ENCODE results near the gene SERPING1. TPM values are rescaled to one million over a fixed set of nuclear protein-coding genes. Genes with fewer than 3 reads are reported as not detected.

The SERPING1 gene
- total RNA-seq, 2 donors from 2014 or later: 1.6 TPM; not detected in 1

- ATAC-seq: no peak
- Mint-ChIP-seq H3K36me3 (no peaks in the 10 kb centered on the region), H3K27ac (peak overlapping the region in 1 of 2 donors; percentile 51), H3K9me3 (no peaks in the 10 kb centered on the region)
- DNase-seq (ENCODE audit: low spot score in 2 of 2): no peak
Observed at GRCh38 chr11:57585301-57585700, 12.2 kb upstream of the SERPING1 start.

DNA sequence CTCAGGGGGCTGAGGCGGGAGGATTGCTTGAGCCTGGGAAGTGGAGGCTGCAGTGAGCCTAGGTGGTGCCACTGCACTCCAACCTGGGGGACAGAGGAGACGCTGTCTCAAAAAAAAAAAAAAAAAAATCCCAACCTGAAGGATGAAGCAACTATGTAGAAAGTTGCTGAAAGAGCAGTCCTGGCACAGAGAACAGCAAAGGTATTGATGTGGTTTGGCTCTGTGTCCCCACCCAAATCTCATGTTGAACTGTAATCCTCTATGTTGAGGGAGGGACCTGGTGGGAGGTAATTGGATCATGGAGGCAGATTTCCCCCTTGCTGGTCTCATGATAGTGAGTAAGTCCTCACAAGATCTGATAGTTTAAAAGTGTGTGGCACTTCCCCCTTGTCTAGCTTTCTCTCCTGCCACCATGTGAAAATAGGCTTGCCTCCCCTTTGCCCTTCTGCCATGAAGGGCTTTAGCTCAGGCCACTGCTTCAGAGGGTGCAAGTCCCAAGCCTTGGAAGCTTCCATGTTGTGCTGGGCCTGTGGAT, 10.7 kb upstream of the SERPING1 start:
- Mint-ChIP-seq H3K36me3 (no peaks in the 10 kb centered on the region), H3K9me3 (no peaks in the 10 kb centered on the region), H3K27ac (no peak overlapping the region)
- DNase-seq (ENCODE audit: low spot score in 2 of 2) (no peak), ATAC-seq (no peak)

DNA sequence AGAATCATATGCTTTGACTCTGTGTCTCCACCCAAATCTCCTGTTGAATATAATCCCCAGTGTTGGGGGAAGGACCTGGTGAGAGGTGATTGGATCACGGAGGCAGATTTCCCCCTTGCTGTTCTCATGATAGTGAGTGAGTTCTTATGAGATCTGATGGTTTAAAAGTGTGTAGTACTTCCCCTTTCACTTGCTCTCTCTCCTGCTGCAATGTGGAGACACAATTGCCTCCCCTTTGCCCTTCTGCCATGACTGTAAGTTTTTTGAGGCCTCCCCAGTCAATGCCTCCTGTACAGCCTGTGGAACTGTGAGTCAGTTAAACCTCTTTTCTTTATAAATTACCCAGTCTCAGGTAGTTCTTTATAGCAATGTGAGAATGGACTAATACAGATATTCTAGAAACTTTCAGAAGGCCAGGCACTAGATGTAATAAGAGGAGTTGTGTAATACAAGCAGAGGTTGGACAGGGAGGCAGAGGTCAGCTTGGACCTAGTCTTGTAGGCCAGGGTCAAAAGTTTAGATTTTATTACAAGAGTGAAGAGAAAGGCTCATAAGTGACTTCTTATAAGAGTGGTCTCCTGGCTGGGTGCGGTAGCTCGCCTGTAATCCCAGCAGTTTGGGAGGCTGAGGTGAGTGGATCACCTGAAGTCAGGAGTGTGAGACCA, 9.3 kb upstream of the SERPING1 start:
- Mint-ChIP-seq H3K36me3 (no peaks in the 10 kb centered on the region), H3K9me3 (no peaks in the 10 kb centered on the region), H3K27ac (peak overlapping the region in 1 of 2 donors; percentile 10)
- no peak for ATAC-seq
- no peak for DNase-seq (ENCODE audit: low spot score in 2 of 2)

GRCh38 chr11:57596266-57596885, 1.1 kb upstream of the SERPING1 start:
- Mint-ChIP-seq H3K9me3 (no peaks in the 10 kb centered on the region), H3K36me3 (no peaks in the 10 kb centered on the region), H3K27ac (no peak overlapping the region)
- DNase-seq (ENCODE audit: low spot score in 2 of 2) (no peak), ATAC-seq (no peak)

DNA sequence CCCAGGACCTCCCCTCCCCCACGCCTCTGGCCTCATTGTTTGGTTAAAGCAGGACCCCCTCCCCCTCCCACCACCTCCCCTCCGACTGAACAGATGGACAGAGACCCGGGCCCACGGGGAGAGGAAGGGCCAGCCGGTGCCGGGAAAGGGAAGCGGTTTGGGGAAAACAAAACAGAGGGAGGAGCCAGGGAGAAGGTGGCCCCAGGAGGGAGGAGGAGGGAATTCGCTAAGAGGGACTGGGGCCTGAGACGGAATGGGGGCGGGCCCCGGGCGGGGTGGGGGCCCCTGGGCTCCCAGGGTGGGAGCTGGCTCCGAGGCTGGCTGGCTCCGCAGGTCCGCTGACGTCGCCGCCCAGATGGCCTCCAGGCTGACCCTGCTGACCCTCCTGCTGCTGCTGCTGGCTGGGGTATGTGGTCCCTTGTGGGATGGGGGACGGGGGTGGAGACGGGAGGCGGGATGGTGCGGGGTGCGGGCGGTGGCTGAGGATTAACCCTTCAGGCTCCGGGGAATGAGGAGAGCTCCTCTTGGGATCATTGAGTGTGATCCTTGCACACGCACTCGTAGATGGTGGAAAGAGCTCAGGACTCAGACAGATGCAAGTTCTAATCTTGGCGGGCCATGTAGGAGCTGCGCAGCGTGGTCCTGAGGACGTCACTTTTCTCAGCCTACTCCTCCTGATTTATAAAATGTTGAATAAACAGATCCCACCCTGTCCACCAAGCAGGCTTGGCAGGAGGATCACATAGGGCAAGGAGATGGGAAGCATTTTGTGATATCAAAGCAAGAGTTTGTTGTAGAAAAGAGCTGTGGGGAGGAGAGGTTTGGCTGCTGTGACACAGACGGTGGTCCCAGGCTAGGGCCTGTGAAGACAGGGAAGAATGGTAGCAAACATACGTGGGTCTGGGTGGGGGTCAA, 688 bp downstream of the SERPING1 start:
- DNase-seq (ENCODE audit: low spot score in 2 of 2) (no peak), ATAC-seq (no peak)
- Mint-ChIP-seq H3K9me3 (no peaks in the 10 kb centered on the region), H3K27ac (no peak overlapping the region), H3K36me3 (no peaks in the 10 kb centered on the region)

DNA sequence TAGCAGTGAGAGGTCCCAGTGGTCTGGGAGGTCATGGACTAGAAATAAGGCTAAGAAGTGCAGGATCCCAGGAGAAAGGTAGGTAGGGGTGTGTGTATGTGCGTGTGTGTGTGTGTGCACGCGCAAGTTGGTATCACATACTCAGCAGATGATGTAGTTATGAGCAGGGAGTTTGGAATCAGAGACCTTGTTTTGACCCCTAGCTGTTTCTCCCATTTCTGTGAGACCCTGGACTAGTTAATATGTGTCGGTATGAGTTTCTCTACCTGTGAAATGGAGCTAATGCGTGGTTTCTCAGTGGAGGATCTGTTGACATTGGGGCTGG, 1.3 kb downstream of the SERPING1 start:
- H3K36me3 Mint-ChIP-seq: no peaks in the 10 kb centered on the region
- H3K27ac Mint-ChIP-seq: no peak overlapping the region
- ATAC-seq: no peak

DNA sequence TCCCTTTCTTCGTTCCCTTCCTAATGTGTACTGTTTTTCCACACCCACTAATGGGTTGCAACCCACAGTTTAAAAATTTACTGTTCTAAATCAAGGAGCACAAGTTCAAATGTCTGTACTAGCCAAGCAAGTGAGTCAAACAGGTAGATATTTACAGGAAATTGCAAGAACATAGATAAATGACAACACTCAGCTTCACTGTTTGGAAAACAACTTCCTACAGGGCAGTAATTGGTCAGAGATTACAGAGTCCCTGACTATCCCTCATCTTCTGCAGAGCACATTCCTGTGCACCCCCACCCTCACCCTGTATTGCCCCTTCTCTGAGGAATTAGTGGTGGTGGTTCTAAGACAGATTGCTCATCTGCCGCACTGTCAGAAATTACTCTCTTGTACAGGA, 1.9 kb downstream of the SERPING1 start:
- DNase-seq (ENCODE audit: low spot score in 2 of 2) (no peak), ATAC-seq (no peak)
- H3K9me3 Mint-ChIP-seq: no peaks in the 10 kb centered on the region
- no peaks in the 10 kb centered on the region for H3K36me3 Mint-ChIP-seq
- no peak overlapping the region for H3K27ac Mint-ChIP-seq

More for the DNA sequence above, 1.3 kb downstream of the SERPING1 start:
- DNase-seq (ENCODE audit: low spot score in 2 of 2): no peak
- H3K9me3 Mint-ChIP-seq: no peaks in the 10 kb centered on the region

DNA sequence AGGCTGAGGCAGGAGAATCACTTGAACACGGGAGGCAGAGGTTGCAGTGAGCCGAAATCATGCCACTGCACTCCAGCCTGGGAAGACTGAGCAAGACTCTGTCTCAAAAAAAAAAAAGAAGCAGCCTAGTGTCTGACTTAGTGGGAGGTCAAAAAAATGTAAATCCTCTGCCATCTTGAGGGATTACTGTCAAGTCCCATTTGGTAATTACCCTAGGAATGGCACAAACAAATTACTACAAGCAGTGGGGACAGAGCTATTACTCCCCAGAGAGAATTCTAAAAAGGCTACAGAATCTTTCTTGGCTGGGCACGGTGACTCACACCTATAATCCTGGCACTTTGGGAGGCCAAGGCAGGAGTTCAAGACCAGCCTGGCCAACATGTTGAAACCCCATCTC, 3.8 kb downstream of the SERPING1 start:
- ATAC-seq (no peak), DNase-seq (ENCODE audit: low spot score in 2 of 2) (no peak)
- Mint-ChIP-seq H3K27ac (no peak overlapping the region), H3K36me3 (no peaks in the 10 kb centered on the region), H3K9me3 (no peaks in the 10 kb centered on the region)

GRCh38 chr11:57604296-57605027, 7.0 kb downstream of the SERPING1 start:
- DNase-seq (ENCODE audit: low spot score in 2 of 2) (no peak), ATAC-seq (no peak)
- no peak overlapping the region for H3K27ac Mint-ChIP-seq
- no peaks in the 10 kb centered on the region for H3K9me3 Mint-ChIP-seq
- no peaks in the 10 kb centered on the region for H3K36me3 Mint-ChIP-seq

DNA sequence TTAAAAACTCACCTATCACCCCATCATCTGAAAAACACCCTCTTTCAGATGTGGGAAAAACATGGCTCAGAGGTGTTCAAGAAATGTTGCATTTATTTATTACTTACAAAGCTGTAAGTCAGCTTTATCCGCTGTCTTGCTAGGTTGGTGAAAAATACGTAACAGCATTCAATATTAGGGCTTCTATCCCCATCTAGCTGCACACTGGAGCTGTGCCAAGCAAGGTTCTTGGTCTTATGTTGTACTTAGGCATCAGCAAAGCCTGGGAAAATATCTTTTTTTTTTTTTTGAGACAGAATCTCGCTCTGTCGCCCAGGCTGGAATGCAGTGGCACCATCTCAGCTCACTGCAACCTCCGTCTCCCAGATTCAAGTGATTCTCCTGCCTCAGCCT, 7.5 kb downstream of the SERPING1 start:
- Mint-ChIP-seq H3K9me3 (no peaks in the 10 kb centered on the region), H3K36me3 (no peaks in the 10 kb centered on the region), H3K27ac (no peak overlapping the region)
- ATAC-seq (no peak), DNase-seq (ENCODE audit: low spot score in 2 of 2) (no peak)

GRCh38 chr11:57610170-57610569, 12.7 kb downstream of the SERPING1 start:
- DNase-seq (ENCODE audit: low spot score in 2 of 2): no peak
- ATAC-seq: no peak
- Mint-ChIP-seq H3K9me3 (no peaks in the 10 kb centered on the region), H3K27ac (no peak overlapping the region), H3K36me3 (no peaks in the 10 kb centered on the region)

- no peaks in the 10 kb centered on the region for H3K9me3 Mint-ChIP-seq
- H3K36me3 Mint-ChIP-seq: peaks cover 0 to 3% of the 10 kb centered on the region in 2 donors
- no peak for DNase-seq (ENCODE audit: low spot score in 2 of 2)
- ATAC-seq: no peak
- peak overlapping the region in 1 of 2 donors; percentile 42 for H3K27ac Mint-ChIP-seq
Observed at GRCh38 chr11:57614234-57614772, 16.8 kb downstream of the SERPING1 start.

DNA sequence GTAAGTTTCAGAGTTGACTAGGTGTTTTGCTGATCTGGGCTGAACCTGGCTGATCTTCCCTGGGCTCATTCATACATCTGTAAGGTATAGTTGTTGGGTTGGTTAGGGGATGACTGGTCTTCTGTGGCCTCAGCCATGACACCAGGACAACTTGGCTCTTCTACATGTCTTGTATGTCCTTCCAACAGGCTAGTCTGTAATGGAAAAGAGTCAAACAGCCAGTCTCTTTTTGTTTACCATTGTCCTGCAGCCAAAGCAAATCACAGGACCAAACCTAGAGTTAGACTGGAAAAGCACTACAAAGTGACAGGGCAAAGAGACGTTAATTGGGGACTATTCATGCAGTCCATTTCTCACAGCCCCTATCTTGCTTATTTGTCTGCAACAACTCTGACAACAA, 17.8 kb downstream of the SERPING1 start:
- ATAC-seq: no peak
- Mint-ChIP-seq H3K9me3 (no peaks in the 10 kb centered on the region), H3K36me3 (peaks cover 0 to 10% of the 10 kb centered on the region in 2 donors), H3K27ac (no peak overlapping the region)
- DNase-seq (ENCODE audit: low spot score in 2 of 2): no peak

- H3K9me3 Mint-ChIP-seq: peaks cover 0 to 2% of the 10 kb centered on the region in 2 donors
- H3K36me3 Mint-ChIP-seq: peaks cover 0 to 10% of the 10 kb centered on the region in 2 donors
Observed at GRCh38 chr11:57616595-57616994, 19.1 kb downstream of the SERPING1 start.

DNA sequence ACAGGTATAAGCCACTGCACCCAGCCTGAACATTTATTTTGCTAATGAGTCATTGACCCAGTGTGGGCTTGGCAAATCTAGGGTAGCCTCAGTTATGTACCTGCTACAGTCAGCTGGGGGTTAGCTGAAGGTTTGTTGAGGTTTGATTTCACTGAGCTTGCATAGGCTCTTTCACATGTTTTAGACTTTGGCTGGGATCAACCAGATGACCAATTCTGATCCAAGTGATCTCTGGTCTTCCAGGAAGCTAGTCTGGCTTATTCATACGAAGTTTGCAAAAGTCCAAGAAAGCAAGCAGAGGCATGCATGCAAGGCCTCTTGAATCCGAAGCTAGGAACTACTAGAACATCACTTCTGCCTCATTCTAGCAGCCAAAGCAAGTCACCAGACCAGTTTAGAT, 21.0 kb downstream of the SERPING1 start:
- peaks cover 0 to 2% of the 10 kb centered on the region in 2 donors for H3K9me3 Mint-ChIP-seq
- DNase-seq (ENCODE audit: low spot score in 2 of 2) (no peak), ATAC-seq (no peak)
- no peak overlapping the region for H3K27ac Mint-ChIP-seq
- peaks cover 0 to 10% of the 10 kb centered on the region in 2 donors for H3K36me3 Mint-ChIP-seq

More at GRCh38 chr11:57616595-57616994, 19.1 kb downstream of the SERPING1 start:
- H3K27ac Mint-ChIP-seq: peak overlapping the region in 1 of 2 donors; percentile 17
- DNase-seq (ENCODE audit: low spot score in 2 of 2) (no peak), ATAC-seq (no peak)

DNA sequence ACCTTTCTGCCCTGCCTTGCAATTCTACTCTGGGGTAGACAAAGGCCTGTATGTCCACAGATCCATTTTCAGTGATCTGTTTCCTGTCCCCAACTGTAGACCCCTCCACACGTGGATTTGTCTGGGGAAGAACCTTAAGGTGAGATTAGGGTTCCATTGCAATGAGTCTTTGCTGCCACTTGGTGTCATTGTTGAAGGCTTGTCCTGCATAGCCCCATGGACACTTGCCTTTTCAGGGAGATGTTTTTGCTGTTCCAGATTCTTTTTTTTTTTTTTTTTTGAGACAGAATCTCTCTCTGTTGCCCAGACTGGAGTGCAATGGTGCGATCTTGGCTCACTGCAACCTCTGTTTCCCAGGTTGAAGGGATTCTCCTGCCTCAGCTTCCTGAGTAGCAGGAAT, 21.8 kb downstream of the SERPING1 start:
- Mint-ChIP-seq H3K9me3 (peaks cover 0 to 2% of the 10 kb centered on the region in 2 donors), H3K27ac (no peak overlapping the region), H3K36me3 (peaks cover 0 to 10% of the 10 kb centered on the region in 2 donors)
- ATAC-seq: no peak
- no peak for DNase-seq (ENCODE audit: low spot score in 2 of 2)

Measured in activated naive CD4-positive, alpha-beta T cell treated with anti-CD3 and anti-CD28 coated beads, Interleukin-2, amount 50 U/mL, for 72 hours (primary cell).